ENCODE measurements around the gene FKBP7. TPM values are rescaled to one million over a fixed set of nuclear protein-coding genes. Genes with fewer than 3 reads are reported as not detected.

FKBP7 gene
- total and polyA plus RNA-seq, 2 of the 13 experiments (the other 11 are each of a cell fraction or from before 2014, with no cell fraction given) = 12.4 to 14.8 TPM

GRCh38 chr2:178478439-178479274 is at the start of gene FKBP7 (continued):
- TF ChIP-seq AKNA (CRISPR knock-in tag; IDR thresholded peaks at IDR 0.05; ENCODE audit: borderline replicate concordance) (no peak), ZNF432 (CRISPR knock-in tag; IDR thresholded peaks at IDR 0.05; ENCODE audit: borderline replicate concordance) (no peak), POLR2A (IDR thresholded peaks at IDR 0.05; ENCODE audit: insufficient read depth in 1 of 2, low read depth in 2 of 2, low read length in 2 of 2) (peak; percentile 79 to 87), YEATS4 (CRISPR knock-in tag; IDR thresholded peaks at IDR 0.05; ENCODE audit: borderline replicate concordance) (peak; percentile 97), GFI1 (CRISPR knock-in tag; IDR thresholded peaks at IDR 0.05; ENCODE audit: borderline replicate concordance) (peak; percentile 60; the same call in 1 of the 2 replicates), KDM4B (CRISPR knock-in tag; IDR thresholded peaks at IDR 0.05) (peak; percentile 75), SIX4 (CRISPR knock-in tag; IDR thresholded peaks at IDR 0.05) (peak; percentile 64; the same call in 1 of the 2 replicates), CEBPB (IDR thresholded peaks at IDR 0.05; ENCODE audit: borderline replicate concordance, low read depth, low read length) (no peak), TCF7 (IDR thresholded peaks at IDR 0.05; ENCODE audit: low read depth) (no peak), ZNF124 (CRISPR knock-in tag; IDR thresholded peaks at IDR 0.05) (0 out of 2 replicates have a peak, but pooled peaks have one; percentile 66), HMG20A (CRISPR knock-in tag; IDR thresholded peaks at IDR 0.05; ENCODE audit: borderline replicate concordance) (peak; percentile 60; the same call in 1 of the 2 replicates), SP1 (IDR thresholded peaks at IDR 0.05) (no peak), SP1 (CRISPR knock-in tag; IDR thresholded peaks at IDR 0.05) (peak; percentile 78), IKZF5 (CRISPR knock-in tag; IDR thresholded peaks at IDR 0.05) (peak; percentile 36), KMT2A (CRISPR knock-in tag; IDR thresholded peaks at IDR 0.05) (peak; percentile 89), GZF1 (CRISPR knock-in tag; IDR thresholded peaks at IDR 0.05) (peak; percentile 43), ATRX (CRISPR knock-in tag; IDR thresholded peaks at IDR 0.05; ENCODE audit: borderline replicate concordance) (no peak), FOXK2 (IDR thresholded peaks at IDR 0.05) (no peak), NFE2L1 (CRISPR knock-in tag; IDR thresholded peaks at IDR 0.05; ENCODE audit: borderline replicate concordance) (no peak), REPIN1 (CRISPR knock-in tag; IDR thresholded peaks at IDR 0.05; ENCODE audit: borderline replicate concordance, low read depth) (peak; percentile 68; the same call in 1 of the 2 replicates), ZNF251 (CRISPR knock-in tag; IDR thresholded peaks at IDR 0.05) (peak; percentile 10; the same call in 1 of the 2 replicates), ZC3H13 (CRISPR knock-in tag; IDR thresholded peaks at IDR 0.05) (peak; percentile 84), PHF20 (CRISPR knock-in tag; IDR thresholded peaks at IDR 0.05) (peak; percentile 2; the same call in 1 of the 2 replicates), DRAP1 (CRISPR knock-in tag; IDR thresholded peaks at IDR 0.05) (peak; percentile 69), KMT2B (CRISPR knock-in tag; IDR thresholded peaks at IDR 0.05) (peak; percentile 88)
